GM12878 (cell line): ENCODE measurements around the gene KIF22. TPM values are rescaled to one million over a fixed set of nuclear protein-coding genes. Genes with fewer than 3 reads are reported as not detected.

Source experiments
- CBFB ChIP-seq: IDR thresholded peaks from 2 replicates; pipeline ENCODE4 v1.6.1; 2016; ENCODE audit warnings: antibody characterized with exemption, low read depth
- CUX1 ChIP-seq: IDR thresholded peaks from 2 replicates; pipeline ENCODE4 v1.6.1; 2012; ENCODE audit warnings: improper control_type of control experiment, low read depth, low read length; ENCODE audit not compliant: insufficient replicate concordance
- E4F1 ChIP-seq: fragments of 450-650 bp; IDR thresholded peaks from 2 replicates; pipeline ENCODE4 v1.6.1; 2018; ENCODE audit warnings: borderline replicate concordance, mild to moderate bottlenecking; ENCODE audit not compliant: partially characterized antibody
- ELK1 ChIP-seq: IDR thresholded peaks from 2 replicates; pipeline ENCODE4 v1.6.1; 2012; ENCODE audit warnings: low read depth, low read length, improper control_type of control experiment
- EP300 ChIP-seq, 2 experiments: fragments of 150-350 bp in 1 of 2; IDR thresholded peaks; 2 replicates each; pipeline ENCODE4 v1.6.1; 2011 to 2012; ENCODE audit warnings: low read depth in 2 of 2, low read length in 2 of 2, borderline replicate concordance in 1 of 2, improper control_type of control experiment in 1 of 2, inconsistent platforms in 1 of 2; ENCODE audit not compliant: control insufficient read depth in 1 of 2
- HDGF ChIP-seq: fragments of 450-650 bp; IDR thresholded peaks from 2 replicates; pipeline ENCODE4 v1.6.1; 2016; ENCODE audit warnings: antibody characterized with exemption
- IKZF2 ChIP-seq, 2 experiments: fragments of 450-650 bp; IDR thresholded peaks; 2 replicates each; pipeline ENCODE4 v1.6.1; 2017; ENCODE audit warnings: mild to moderate bottlenecking in 2 of 2, moderate library complexity in 2 of 2
- MEF2B ChIP-seq: fragments of 450-650 bp; IDR thresholded peaks from 2 replicates; pipeline ENCODE4 v1.6.1; 2018; ENCODE audit warnings: mild to moderate bottlenecking, moderate library complexity; ENCODE audit not compliant: partially characterized antibody, poor library complexity, severe bottlenecking
- MTA2 ChIP-seq: fragments of 450-650 bp; IDR thresholded peaks from 2 replicates; pipeline ENCODE4 v1.6.1; 2016; ENCODE audit warnings: low read depth, mild to moderate bottlenecking, moderate library complexity
- MTA3 ChIP-seq: IDR thresholded peaks from 2 replicates; pipeline ENCODE4 v1.6.1; 2012; ENCODE audit warnings: low read length, inconsistent platforms, borderline replicate concordance
- NBN ChIP-seq: fragments of 450-650 bp; IDR thresholded peaks from 2 replicates; pipeline ENCODE4 v1.6.1; 2016
- NR2F1 ChIP-seq: fragments of 450-650 bp; conservative IDR thresholded peaks from 2 replicates; pipeline ENCODE4 v1.6.1; 2017; ENCODE audit warnings: mild to moderate bottlenecking
- POLR2AphosphoS5 ChIP-seq: IDR thresholded peaks from 2 replicates; pipeline ENCODE4 v1.6.1; 2011; ENCODE audit warnings: mild to moderate bottlenecking, low read length, inconsistent platforms
- RAD51 ChIP-seq: fragments of 450-650 bp; IDR thresholded peaks from 2 replicates; pipeline ENCODE4 v1.6.1; 2016; ENCODE audit warnings: moderate library complexity, mild to moderate bottlenecking, inconsistent platforms
- RELA ChIP-seq: fragments of 450-650 bp; IDR thresholded peaks from 2 replicates; pipeline ENCODE4 v1.8.0; 2014; ENCODE audit warnings: borderline replicate concordance; ENCODE audit not compliant: partially characterized antibody
- SIN3A ChIP-seq: IDR thresholded peaks from 2 replicates; pipeline ENCODE4 v1.6.1; 2012; ENCODE audit warnings: low read depth, low read length, improper control_type of control experiment
- SP1 ChIP-seq: IDR thresholded peaks from one replicate; pipeline ENCODE4 v1.6.1; 2011; ENCODE audit warnings: low read depth, low read length
- STAT1 ChIP-seq: fragments of 450-650 bp; conservative IDR thresholded peaks from 2 replicates; pipeline ENCODE4 v1.6.1; 2014; ENCODE audit warnings: antibody characterized with exemption, mild to moderate bottlenecking
- TBL1XR1 ChIP-seq: IDR thresholded peaks from 2 replicates; pipeline ENCODE4 v1.6.1; 2012; ENCODE audit warnings: low read depth, low read length, improper control_type of control experiment
- ZNF207 ChIP-seq: fragments of 450-650 bp; IDR thresholded peaks from 2 replicates; pipeline ENCODE4 v1.6.1; 2014; ENCODE audit warnings: antibody characterized with exemption, mild to moderate bottlenecking, borderline replicate concordance
- ZNF24 ChIP-seq: fragments of 450-650 bp; IDR thresholded peaks from 2 replicates; pipeline ENCODE4 v1.6.1; 2017; ENCODE audit warnings: antibody characterized with exemption, mild to moderate bottlenecking
- polyA plus RNA-seq, 11 experiments: library from polyadenylated mRNA; depleted of rRNA in 4 of 11; unstranded in 6 of 11; stranded (reverse) in 5 of 11; fragments of >200 nt; fragmentation: Nextera tagmentation in 4 of 11; fragmentation: Illumina TruSeq in 1 of 11; extraction: Ambion mirVana in 4 of 11; extraction: Trizol in 1 of 11; gene quantifications; 1 replicate in 1 of 11; 2 replicates in 10 of 11; pipeline versions ENCODE4 v1.2.1 to v1.2.3, GENCODE V29; 2011 to 2016; ENCODE audit warnings: inconsistent platforms in 2 of 11, missing spikeins in 2 of 11, low read depth in 1 of 11
- total RNA-seq, 4 experiments: library from RNA; depleted of rRNA in 3 of 4; stranded (reverse); fragments of >200 nt in 3 of 4; fragmentation: Illumina TruSeq in 1 of 4; extraction: Trizol in 1 of 4; gene quantifications; 2 replicates each; pipeline versions ENCODE4 v1.2.1 to v1.2.3, GENCODE V29; 2013 to 2021

KIF22 gene
- total and polyA plus RNA-seq, 10 of the 15 experiments (the other 5 are each of a cell fraction or from before 2014, with no cell fraction given) = 7.6 to 158 (median 132) TPM

GRCh38 chr16:29745853-29746345, 44.7 kb upstream of the KIF22 start, which contains the start of gene C16orf54 (continued):
- TF ChIP-seq NBN (peak; percentile 79; the same call in 1 of the 2 replicates), NR2F1 (peak; percentile 93), ZNF24 (0 out of 2 replicates have a peak, but pooled peaks have one; percentile 34), CBFB (peak; percentile 54), RAD51 (no peak), SP1 (peak; percentile 51), STAT1 (no peak), EP300 (IDR thresholded peaks at IDR 0.05; ENCODE audit: borderline replicate concordance in 1 of 2, control insufficient read depth in 1 of 2, low read depth in 2 of 2, low read length in 2 of 2) (peak; percentile 59 to 87; a peak in 1 of 4 replicates), IKZF2 (IDR thresholded peaks at IDR 0.05) (peak; percentile 83 to 91), POLR2AphosphoS5 (0 out of 2 replicates have a peak, but pooled peaks have one; percentile 41), MTA3 (no peak; the same call in 1 of the 2 replicates), MEF2B (peak; percentile 96), ELK1 (peak; percentile 59; the same call in 1 of the 2 replicates), RELA (no peak), TBL1XR1 (0 out of 2 replicates have a peak, but pooled peaks have one; percentile 25), E4F1 (peak; percentile 56), MTA2 (peak; percentile 64; the same call in 1 of the 2 replicates), CUX1 (no peak), SIN3A (0 out of 2 replicates have a peak, but pooled peaks have one; percentile 50), HDGF (peak; percentile 74; the same call in 1 of the 2 replicates), ZNF207 (0 out of 2 replicates have a peak, but pooled peaks have one; percentile 78)
